A673 (cell line): ENCODE data around the gene CLN6.

ENCODE experiments used
- EZH2 ChIP-seq: fragments of 200-600 bp; sonication (generic); IDR thresholded peaks from 2 replicates; pipeline ENCODE4 v1.6.1; 2017; ENCODE audit warnings: borderline replicate concordance, low read depth, mild to moderate bottlenecking, mixed read lengths, antibody characterized with exemption, low read length; ENCODE audit not compliant: poor library complexity, severe bottlenecking
- TF ChIP-seq, protein P1 (sequence below): fragments of 300-800, 200-600 bp; sonication (generic); conservative IDR thresholded peaks from 2 replicates; pipeline ENCODE4 v1.5.1; 2017; ENCODE audit warnings: low read depth, mild to moderate bottlenecking, antibody characterized with exemption, low read length, moderate library complexity, mixed read lengths

DNA sequence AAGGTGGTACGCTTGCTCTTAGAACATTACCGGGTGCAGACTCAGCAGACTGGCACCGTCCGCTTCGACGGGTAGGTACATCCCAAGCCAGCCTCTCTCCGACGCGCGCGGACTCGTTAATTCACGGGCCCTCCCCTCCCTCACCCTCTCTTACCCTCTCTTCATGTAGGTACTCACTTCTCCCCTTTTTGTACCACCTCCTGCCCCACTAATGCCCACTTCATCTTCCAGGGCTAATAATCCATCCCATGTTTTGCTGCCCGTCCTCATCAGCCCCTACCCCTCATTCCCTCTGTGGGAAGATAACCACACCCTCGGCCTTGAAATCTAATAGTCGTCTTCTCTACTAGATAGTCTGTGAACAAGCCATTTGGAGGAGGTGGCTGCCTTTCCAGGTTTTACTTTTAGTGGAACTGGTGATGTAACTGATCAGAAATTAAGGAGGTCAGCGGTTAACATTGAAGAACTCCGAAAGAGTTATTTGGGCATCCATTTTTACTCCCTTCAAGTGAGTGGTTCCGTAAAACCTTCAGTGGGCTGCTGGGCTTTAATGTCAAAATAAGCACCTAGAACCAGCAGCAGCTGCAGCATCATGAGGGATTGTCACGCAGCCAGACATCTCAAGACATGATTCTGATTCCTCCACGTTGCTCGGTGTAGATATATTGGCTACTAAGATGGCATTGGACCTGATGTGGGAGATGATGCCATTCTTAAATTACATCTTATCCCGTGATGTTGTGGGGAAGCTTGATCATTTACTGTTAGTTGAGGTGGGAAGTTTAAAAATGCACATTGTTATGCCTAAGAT lies 49.3 kb upstream of the CLN6 start:
- TF ChIP-seq, protein P1, sequence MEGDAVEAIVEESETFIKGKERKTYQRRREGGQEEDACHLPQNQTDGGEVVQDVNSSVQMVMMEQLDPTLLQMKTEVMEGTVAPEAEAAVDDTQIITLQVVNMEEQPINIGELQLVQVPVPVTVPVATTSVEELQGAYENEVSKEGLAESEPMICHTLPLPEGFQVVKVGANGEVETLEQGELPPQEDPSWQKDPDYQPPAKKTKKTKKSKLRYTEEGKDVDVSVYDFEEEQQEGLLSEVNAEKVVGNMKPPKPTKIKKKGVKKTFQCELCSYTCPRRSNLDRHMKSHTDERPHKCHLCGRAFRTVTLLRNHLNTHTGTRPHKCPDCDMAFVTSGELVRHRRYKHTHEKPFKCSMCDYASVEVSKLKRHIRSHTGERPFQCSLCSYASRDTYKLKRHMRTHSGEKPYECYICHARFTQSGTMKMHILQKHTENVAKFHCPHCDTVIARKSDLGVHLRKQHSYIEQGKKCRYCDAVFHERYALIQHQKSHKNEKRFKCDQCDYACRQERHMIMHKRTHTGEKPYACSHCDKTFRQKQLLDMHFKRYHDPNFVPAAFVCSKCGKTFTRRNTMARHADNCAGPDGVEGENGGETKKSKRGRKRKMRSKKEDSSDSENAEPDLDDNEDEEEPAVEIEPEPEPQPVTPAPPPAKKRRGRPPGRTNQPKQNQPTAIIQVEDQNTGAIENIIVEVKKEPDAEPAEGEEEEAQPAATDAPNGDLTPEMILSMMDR, result no peak
- TF ChIP-seq EZH2, result no peak
